ENCODE measurements around the gene IPP.
A peak's percentile ranks its signal among the peaks of the same experiment; 100 is the strongest.

The IPP gene

GRCh38 chr1:45750298-45751038, at the start of gene IPP:
Gene IPP, minus strand, starts transcription at chr1:45750653. Its CDS starts 4,242 bp downstream, at chr1:45746411.
- no peak for TF ChIP-seq CTCF (IDR thresholded peaks at IDR 0.05; ENCODE audit: low read depth, low read length, missing control alignments)

GRCh38 chr1:45796946-45797345, 46.5 kb upstream of the IPP start:
- no peak for DNase-seq (ENCODE audit: extremely low read depth, low read depth)
- H3K4me3 ChIP-seq (replicated peaks; ENCODE audit: low read depth, low read length) = no peak overlapping the region
- TF ChIP-seq CTCF (IDR thresholded peaks at IDR 0.05; ENCODE audit: low read depth, low read length, missing control alignments) = no peak

More at GRCh38 chr1:45750298-45751038, at the start of gene IPP:
- peak within 1 kb of the TSS; percentile 62 for H3K4me3 ChIP-seq (replicated peaks; ENCODE audit: low read depth, low read length)
- DNase-seq (ENCODE audit: extremely low read depth, low read depth) = peak; percentile 85

- no peak for DNase-seq (ENCODE audit: extremely low read depth, low read depth)
- no peak for TF ChIP-seq CTCF (IDR thresholded peaks at IDR 0.05; ENCODE audit: low read depth, low read length, missing control alignments)
- no peak overlapping the region for H3K4me3 ChIP-seq (replicated peaks; ENCODE audit: low read depth, low read length)
These were observed 45.9 kb upstream of the IPP start for GRCh38 chr1:45796381-45796780.

GRCh38 chr1:45793942-45794604, 43.6 kb upstream of the IPP start:
- no peak overlapping the region for H3K4me3 ChIP-seq (replicated peaks; ENCODE audit: low read depth, low read length)
- TF ChIP-seq CTCF (IDR thresholded peaks at IDR 0.05; ENCODE audit: low read depth, low read length, missing control alignments) = no peak
- DNase-seq (ENCODE audit: extremely low read depth, low read depth) = no peak

- DNase-seq (ENCODE audit: extremely low read depth, low read depth) = no peak
- no peak overlapping the region for H3K4me3 ChIP-seq (replicated peaks; ENCODE audit: low read depth, low read length)
- TF ChIP-seq CTCF (IDR thresholded peaks at IDR 0.05; ENCODE audit: low read depth, low read length, missing control alignments) = no peak
These were observed 42.3 kb upstream of the IPP start for GRCh38 chr1:45792744-45793143.

- no peak for TF ChIP-seq CTCF (IDR thresholded peaks at IDR 0.05; ENCODE audit: low read depth, low read length, missing control alignments)
- DNase-seq (ENCODE audit: extremely low read depth, low read depth) = no peak
- H3K4me3 ChIP-seq (replicated peaks; ENCODE audit: low read depth, low read length) = no peak overlapping the region
These were observed 39.1 kb upstream of the IPP start for GRCh38 chr1:45789601-45790000.

Measured in HFF-Myc (cell line).